Panc1 (cell line): ENCODE measurements around the gene P2RY2. TPM values are rescaled to one million over a fixed set of nuclear protein-coding genes. Genes with fewer than 3 reads are reported as not detected.

Experiments used
- ATAC-seq: fragments of 200-7000 bp; cut with Tn5 transposase; 2 replicates; pipeline ENCODE4 v1.9.1; 2020; ENCODE audit warnings: mild to moderate bottlenecking, moderate library complexity
- BruUV-seq: library from RNA; stranded (reverse); fragments of 400-500 nt; replicated peaks from 2 replicates; lab custom pipeline; 2021; lab: Mats Ljungman, UMichigan
- CTCF ChIA-PET: fragments of 300-600 bp; sonication (Branson Sonifier 250); formaldehyde crosslinking; loops from one replicate; lab custom pipeline; 2022; ENCODE audit warnings: antibody characterized with exemption; lab: Charles Lee
- POLR2A ChIA-PET: fragments of 300-600 bp; sonication (Branson Sonifier 250); formaldehyde crosslinking; loops from one replicate; lab custom pipeline; 2022; ENCODE audit warnings: antibody characterized with exemption; lab: Charles Lee
- DNase-seq: peaks from one replicate; pipeline ENCODE4 v3.0.0-alpha.2; 2010; ENCODE audit warnings: low read depth, low spot score
- H3K27ac ChIP-seq: 2 replicates; pipeline ENCODE4 v1.5.1; 2011; ENCODE audit warnings: mild to moderate bottlenecking, low read length, inconsistent platforms
- H3K27me3 ChIP-seq: fragments of 200-500 bp; sonication (Bioruptor generic); 2 replicates; pipeline ENCODE4 v1.6.0; 2014; ENCODE audit warnings: low read length, inconsistent platforms; ENCODE audit not compliant: control insufficient read depth, insufficient read depth
- H3K36me3 ChIP-seq: fragments of 200-500 bp; sonication (Bioruptor generic); 2 replicates; pipeline ENCODE4 v1.5.1; 2014; ENCODE audit warnings: inconsistent platforms, mild to moderate bottlenecking, low read length, moderate library complexity; ENCODE audit not compliant: control insufficient read depth, insufficient read depth
- H3K4me1 ChIP-seq: 2 replicates; pipeline ENCODE4 v1.5.1; 2011; ENCODE audit warnings: inconsistent platforms, mild to moderate bottlenecking, low read length, moderate library complexity; ENCODE audit not compliant: control insufficient read depth, insufficient read depth
- H3K4me3 ChIP-seq, 2 experiments: 2 replicates each; pipeline ENCODE4 v1.5.1; 2011 to 2012; ENCODE audit warnings: low read depth in 2 of 2, low read length in 2 of 2, mild to moderate bottlenecking in 2 of 2, inconsistent platforms in 1 of 2, moderate library complexity in 1 of 2
- H3K9me3 ChIP-seq: fragments of 200-500 bp; sonication (Bioruptor generic); 2 replicates; pipeline ENCODE4 v1.5.1; 2014; ENCODE audit warnings: low read depth, mild to moderate bottlenecking, inconsistent platforms, low read length, moderate library complexity; ENCODE audit not compliant: control insufficient read depth, insufficient read depth
- CTCF ChIP-seq: fragments of 450-650 bp; IDR thresholded peaks from 2 replicates; pipeline ENCODE4 v1.5.1; 2017; ENCODE audit warnings: mild to moderate bottlenecking
- POLR2AphosphoS5 ChIP-seq: IDR thresholded peaks from 2 replicates; pipeline ENCODE4 v1.6.1; 2012; ENCODE audit warnings: mild to moderate bottlenecking, low read depth, low read length, moderate library complexity
- SIN3A ChIP-seq: IDR thresholded peaks from 2 replicates; pipeline ENCODE4 v1.6.1; 2012; ENCODE audit warnings: low read depth, mild to moderate bottlenecking, low read length, moderate library complexity, borderline replicate concordance; ENCODE audit not compliant: insufficient read depth
- TCF7L2 ChIP-seq: IDR thresholded peaks from 2 replicates; pipeline ENCODE4 v1.6.1; 2011; ENCODE audit warnings: mild to moderate bottlenecking, low read depth, low read length, inconsistent platforms
- in situ Hi-C: cut with HindIII; loops from 2 replicates; pipeline ENCODE4 v1.10.0; 2016; ENCODE audit warnings: low sequenced_read_pairs, low pct_unique_long_range_greater_than_20kb
- intact Hi-C: fragments of 100-400 bp; cut with micrococcal nuclease; formaldehyde crosslinking; loops from one replicate; pipeline ENCODE4 v1.10.0; 2022; ENCODE audit not compliant: unreplicated experiment
- total RNA-seq: library from RNA; stranded (reverse); gene quantifications from one replicate; pipeline ENCODE4 v1.2.1, GENCODE V29; 2021; ENCODE audit not compliant: unreplicated experiment
- TF ChIP-seq, protein P1 (sequence below), 2 experiments: IDR thresholded peaks; 2 replicates each; pipeline ENCODE4 v1.6.1; 2011 to 2012; ENCODE audit warnings: low read depth in 2 of 2, control low read depth in 1 of 2, low read length in 1 of 2, mild to moderate bottlenecking in 1 of 2, moderate library complexity in 1 of 2; ENCODE audit not compliant: insufficient read depth in 1 of 2

P2RY2 gene
- total RNA-seq, 1 experiment from 2014 or later: 2.4 TPM

- H3K27me3 ChIP-seq: no peaks in the 10 kb centered on the region
- no peak overlapping the region for H3K4me3 ChIP-seq
- BruUV-seq: no TSS peak
- H3K4me1 ChIP-seq: no peaks in the 10 kb centered on the region
- no peak for DNase-seq
- H3K9me3 ChIP-seq: no peaks in the 10 kb centered on the region
- no peaks in the 10 kb centered on the region for H3K36me3 ChIP-seq
- intact Hi-C loops: no loop called here
- TF ChIP-seq, protein P1, sequence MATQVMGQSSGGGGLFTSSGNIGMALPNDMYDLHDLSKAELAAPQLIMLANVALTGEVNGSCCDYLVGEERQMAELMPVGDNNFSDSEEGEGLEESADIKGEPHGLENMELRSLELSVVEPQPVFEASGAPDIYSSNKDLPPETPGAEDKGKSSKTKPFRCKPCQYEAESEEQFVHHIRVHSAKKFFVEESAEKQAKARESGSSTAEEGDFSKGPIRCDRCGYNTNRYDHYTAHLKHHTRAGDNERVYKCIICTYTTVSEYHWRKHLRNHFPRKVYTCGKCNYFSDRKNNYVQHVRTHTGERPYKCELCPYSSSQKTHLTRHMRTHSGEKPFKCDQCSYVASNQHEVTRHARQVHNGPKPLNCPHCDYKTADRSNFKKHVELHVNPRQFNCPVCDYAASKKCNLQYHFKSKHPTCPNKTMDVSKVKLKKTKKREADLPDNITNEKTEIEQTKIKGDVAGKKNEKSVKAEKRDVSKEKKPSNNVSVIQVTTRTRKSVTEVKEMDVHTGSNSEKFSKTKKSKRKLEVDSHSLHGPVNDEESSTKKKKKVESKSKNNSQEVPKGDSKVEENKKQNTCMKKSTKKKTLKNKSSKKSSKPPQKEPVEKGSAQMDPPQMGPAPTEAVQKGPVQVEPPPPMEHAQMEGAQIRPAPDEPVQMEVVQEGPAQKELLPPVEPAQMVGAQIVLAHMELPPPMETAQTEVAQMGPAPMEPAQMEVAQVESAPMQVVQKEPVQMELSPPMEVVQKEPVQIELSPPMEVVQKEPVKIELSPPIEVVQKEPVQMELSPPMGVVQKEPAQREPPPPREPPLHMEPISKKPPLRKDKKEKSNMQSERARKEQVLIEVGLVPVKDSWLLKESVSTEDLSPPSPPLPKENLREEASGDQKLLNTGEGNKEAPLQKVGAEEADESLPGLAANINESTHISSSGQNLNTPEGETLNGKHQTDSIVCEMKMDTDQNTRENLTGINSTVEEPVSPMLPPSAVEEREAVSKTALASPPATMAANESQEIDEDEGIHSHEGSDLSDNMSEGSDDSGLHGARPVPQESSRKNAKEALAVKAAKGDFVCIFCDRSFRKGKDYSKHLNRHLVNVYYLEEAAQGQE (IDR thresholded peaks at IDR 0.05; ENCODE audit: insufficient read depth in 1 of 2, low read depth in 2 of 2, low read length in 1 of 2): no peak
- TF ChIP-seq CTCF: no peak
- TF ChIP-seq TCF7L2: no peak
- TF ChIP-seq POLR2AphosphoS5: no peak
- no peak for TF ChIP-seq SIN3A
- in situ Hi-C loops: no loop called here
- ATAC-seq: peak; percentile 50
- no peak overlapping the region for H3K27ac ChIP-seq
- CTCF ChIA-PET: no interaction called here
- POLR2A ChIA-PET: no interaction called here
Observed at GRCh38 chr11:73228268-73229134, 10.4 kb downstream of the P2RY2 start.

GRCh38 chr11:73229321-73229895 is 11.3 kb downstream of the P2RY2 start:
- no peak overlapping the region for H3K4me3 ChIP-seq
- no TSS peak for BruUV-seq
- ChIA-PET POLR2A (no interaction called here), CTCF (no interaction called here)
- in situ Hi-C loops (no loop called here), intact Hi-C loops (no loop called here)
- ATAC-seq (no peak), DNase-seq (no peak)
- H3K36me3 ChIP-seq: no peaks in the 10 kb centered on the region
- no peak overlapping the region for H3K27ac ChIP-seq
- TF ChIP-seq SIN3A: no peak
- no peak for TF ChIP-seq CTCF
- no peak for TF ChIP-seq TCF7L2
- TF ChIP-seq, protein P1 (IDR thresholded peaks at IDR 0.05; ENCODE audit: insufficient read depth in 1 of 2, low read depth in 2 of 2, low read length in 1 of 2): no peak
- TF ChIP-seq POLR2AphosphoS5: no peak
- H3K9me3 ChIP-seq: no peaks in the 10 kb centered on the region
- H3K4me1 ChIP-seq: no peaks in the 10 kb centered on the region
- no peaks in the 10 kb centered on the region for H3K27me3 ChIP-seq
